AG08395 (cell line): Measurements from ENCODE around the gene NDOR1.
A peak's percentile ranks its signal among the peaks of the same experiment; 100 is the strongest.

Experiments
- DNase-seq: peaks from one replicate; pipeline ENCODE4 v3.0.0; 2012; ENCODE audit warnings: mixed read lengths, low spot score

NDOR1 gene

GRCh38 chr9:137183980-137184595 is 21.4 kb upstream of the NDOR1 start:
- DNase-seq, result no peak

- DNase-seq, result no peak
Measured at GRCh38 chr9:137184881-137185660, 20.4 kb upstream of the NDOR1 start.

- no peak for DNase-seq
Measured at GRCh38 chr9:137185921-137186320, 19.6 kb upstream of the NDOR1 start.

DNA sequence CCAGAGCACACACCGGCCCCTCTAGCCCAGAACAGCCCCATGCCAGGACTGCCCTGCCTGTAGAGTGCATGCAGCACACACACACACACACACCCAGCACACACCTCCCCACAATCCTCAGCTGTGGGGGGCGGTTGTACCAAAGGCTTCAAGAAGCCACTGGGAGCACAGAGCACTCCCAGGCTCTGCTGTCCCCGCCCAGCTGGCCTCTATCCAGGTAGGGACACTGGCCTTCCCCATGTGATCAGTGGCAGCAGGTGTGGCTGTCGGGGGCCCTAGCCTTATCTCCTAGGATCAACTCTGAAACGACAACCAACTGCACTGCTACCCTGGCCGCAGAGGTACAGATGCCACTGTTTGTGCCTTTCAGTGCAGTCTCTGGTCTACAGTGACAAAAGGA is 19.1 kb upstream of the NDOR1 start:
- no peak for DNase-seq

DNA sequence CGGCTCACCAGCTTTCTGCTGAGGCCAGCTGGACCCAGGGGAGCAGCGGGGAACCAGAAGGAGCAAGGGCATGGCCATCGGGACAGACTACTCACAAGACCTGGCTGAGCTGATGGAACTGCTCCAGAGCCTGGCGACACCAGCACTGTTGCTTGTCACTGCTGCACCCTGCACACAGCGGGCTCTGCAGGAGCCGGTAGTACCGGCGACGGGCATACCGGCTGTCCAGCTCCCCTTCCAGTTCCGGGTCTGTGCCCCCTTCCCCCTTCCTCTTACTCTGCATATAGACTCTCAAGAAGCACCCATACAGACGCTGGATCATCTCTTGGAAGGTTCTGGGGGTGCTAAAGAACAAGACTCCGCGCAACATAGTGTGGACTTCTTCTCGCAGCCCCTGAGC is 18.1 kb upstream of the NDOR1 start:
- no peak for DNase-seq

DNA sequence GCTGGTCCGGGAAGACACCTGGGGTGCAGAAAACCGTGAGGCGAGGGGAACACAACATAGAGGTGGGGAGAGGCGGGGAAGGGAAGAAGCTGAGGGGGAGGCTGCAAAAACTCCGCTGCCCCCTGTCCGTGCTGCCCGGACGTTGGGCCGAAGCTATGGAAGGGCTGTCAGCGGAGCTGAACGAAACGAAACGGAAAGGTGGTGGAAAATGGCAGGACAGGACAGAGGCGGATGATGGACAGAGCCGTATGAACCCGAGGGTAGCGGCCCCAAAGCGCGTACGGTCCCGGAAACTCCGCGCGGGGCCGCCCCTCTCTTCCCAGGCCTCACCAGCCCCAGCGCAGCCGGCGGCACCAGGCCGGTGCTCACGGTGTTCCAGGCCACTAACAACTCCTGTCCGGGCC is 17.4 kb upstream of the NDOR1 start:
- no peak for DNase-seq

GRCh38 chr9:137188490-137189296 is 16.8 kb upstream of the NDOR1 start, which contains the start of the genes ANAPC2 and SSNA1:
Gene ANAPC2, minus strand, starts transcription at chr9:137188560. Its CDS starts 28 bp downstream, at chr9:137188532.
Gene SSNA1, plus strand, starts transcription at chr9:137188676. Its CDS starts 51 bp downstream, at chr9:137188727.
- peak; percentile 97 for DNase-seq

GRCh38 chr9:137189297-137190295 is 15.9 kb upstream of the NDOR1 start:
- no peak for DNase-seq

DNA sequence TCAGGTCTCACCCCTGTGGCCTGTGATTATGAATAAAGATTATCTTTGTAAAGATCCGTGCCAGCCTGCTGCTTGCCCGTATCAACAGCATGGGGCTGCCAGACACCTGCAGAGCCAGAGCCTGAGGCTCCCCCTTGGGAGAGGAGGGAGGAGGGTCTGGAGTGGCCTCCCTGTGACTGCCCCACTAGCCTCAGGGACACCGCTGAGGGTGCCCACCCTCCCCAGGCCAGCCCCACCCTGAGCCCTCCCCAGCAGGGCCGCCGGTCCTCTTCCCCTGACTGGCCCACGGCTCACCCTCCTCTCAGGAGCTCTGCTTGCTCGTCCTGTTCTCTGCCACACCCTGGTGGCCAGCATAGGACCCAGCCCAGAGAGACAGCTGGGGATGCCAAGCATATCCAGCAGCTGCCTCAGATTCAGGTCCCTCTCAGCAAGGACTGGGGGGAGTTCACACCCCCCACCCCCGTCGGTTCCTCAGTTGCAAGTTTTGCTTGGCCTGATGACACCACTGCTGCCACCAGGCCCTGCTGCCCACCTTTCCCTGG is 15.1 kb upstream of the NDOR1 start:
- DNase-seq, result no peak

DNA sequence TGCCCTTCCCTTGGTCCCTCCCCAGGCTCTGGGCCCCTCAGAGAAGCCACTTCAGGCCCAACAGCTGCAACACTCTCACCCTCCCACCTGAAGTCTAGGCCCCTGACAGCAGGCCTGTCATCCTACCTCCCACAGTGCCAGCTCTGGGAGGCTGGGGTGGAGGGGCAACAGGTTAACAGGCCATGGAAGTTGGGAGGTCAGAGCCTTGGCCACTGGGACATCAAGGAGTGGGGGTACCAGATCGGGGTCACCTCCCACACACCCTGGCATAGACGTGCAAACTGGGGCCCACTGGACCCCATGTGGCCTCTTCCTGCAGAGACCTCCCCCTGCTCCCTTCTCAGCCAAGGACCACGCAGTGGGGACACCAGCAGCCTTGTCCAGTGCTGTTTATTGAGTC is 14.3 kb upstream of the NDOR1 start:
- DNase-seq, result no peak

DNA sequence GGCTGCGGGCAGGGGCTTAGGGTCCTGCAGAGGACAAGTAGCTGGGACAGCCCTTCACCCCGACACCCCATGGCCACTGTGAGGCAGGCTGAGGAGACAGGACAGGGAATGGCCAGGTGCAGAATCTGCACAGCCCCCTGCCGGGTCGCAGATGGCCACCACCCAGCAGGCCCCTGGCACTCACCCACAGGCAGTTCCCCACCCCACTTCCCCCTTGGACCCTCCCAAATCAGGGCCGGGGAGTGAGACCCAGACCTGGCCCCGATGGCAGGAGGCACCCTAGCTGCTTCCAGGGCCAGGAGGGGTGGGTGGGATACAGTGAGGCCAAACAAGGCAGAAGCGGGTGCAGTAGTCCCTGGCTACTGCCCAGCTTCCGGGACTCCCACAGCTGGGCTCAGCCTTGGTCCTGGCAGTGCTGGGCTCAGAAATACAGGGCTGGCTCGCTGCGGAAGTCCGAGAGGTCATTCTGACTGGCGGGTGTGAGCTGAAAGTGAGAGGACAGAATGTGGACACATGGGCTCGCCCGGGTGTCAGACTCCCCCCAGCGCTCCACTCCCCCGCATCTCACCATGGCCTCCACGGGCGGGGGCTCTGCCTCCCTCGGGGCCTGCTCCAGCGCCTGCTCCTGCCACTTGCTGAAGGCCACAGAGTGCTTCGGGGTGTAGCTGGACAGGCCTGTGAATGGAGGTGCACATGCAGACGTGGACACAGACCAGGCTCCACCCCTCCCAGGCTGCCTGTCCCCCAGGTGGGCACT is 13.6 kb upstream of the NDOR1 start:
- no peak for DNase-seq

- DNase-seq, result no peak
Measured at GRCh38 chr9:137192448-137192780, 13.1 kb upstream of the NDOR1 start.

GRCh38 chr9:137192859-137193258 is 12.6 kb upstream of the NDOR1 start:
- DNase-seq, result no peak

- no peak for DNase-seq
Measured at GRCh38 chr9:137193771-137194170, 11.7 kb upstream of the NDOR1 start.

GRCh38 chr9:137194388-137194787 is 11.1 kb upstream of the NDOR1 start:
- DNase-seq, result no peak

DNA sequence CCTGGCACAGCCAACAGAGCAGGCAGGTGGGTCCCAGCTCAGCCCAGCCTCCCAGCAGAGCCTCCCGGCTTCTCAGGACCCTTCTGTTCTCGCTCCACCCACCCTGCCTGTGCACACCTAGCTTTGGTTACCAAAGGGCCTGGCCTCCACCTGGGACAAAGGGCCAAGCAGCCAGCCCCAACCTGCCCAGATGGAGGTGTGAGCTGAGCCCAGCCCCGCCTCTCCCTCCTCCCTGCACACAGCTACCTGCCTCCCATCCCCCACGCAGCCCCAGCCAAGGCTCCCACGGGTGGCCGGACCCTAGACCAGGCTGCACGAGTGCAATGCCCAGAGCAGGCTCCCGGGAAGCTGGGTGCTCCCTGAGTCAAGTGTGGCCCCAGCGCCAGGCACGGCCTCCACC is 10.6 kb upstream of the NDOR1 start:
- no peak for DNase-seq

DNA sequence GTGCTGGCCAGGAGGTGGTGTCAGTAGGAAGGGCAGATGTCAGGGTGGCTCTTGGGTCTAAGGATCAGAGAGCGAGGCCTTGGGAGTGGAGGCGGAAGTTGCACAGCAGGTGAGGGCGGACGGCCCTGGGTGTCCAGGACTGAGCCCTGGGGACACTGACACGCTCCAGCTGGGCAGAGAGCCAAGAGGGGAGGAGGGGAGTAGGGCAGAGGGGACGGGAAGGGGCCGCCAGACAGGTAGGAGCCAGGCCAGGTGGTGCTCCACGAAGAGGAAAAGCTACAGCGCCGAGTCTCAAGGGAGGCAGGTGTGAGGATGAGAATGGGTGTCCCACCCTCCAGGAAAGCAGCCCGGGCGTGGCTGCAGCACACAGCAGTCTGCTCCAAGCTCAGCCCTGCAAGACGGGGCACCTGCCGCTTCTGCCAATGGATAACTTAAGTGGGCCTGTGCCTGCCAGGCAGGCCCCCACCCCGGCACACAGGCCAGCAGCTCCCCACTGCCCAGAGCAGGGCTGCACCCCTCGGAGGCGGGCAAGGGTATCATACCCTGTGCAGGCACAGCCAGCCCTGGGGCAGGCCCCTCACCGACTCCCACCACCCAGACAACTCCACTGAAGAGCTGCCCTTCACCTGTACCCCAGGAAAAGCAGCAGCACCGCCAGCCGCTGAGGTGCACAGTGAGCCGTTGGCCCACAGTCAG is 9.8 kb upstream of the NDOR1 start:
- DNase-seq, result no peak

GRCh38 chr9:137198051-137198901 is 7.2 kb upstream of the NDOR1 start:
- DNase-seq, result no peak

DNA sequence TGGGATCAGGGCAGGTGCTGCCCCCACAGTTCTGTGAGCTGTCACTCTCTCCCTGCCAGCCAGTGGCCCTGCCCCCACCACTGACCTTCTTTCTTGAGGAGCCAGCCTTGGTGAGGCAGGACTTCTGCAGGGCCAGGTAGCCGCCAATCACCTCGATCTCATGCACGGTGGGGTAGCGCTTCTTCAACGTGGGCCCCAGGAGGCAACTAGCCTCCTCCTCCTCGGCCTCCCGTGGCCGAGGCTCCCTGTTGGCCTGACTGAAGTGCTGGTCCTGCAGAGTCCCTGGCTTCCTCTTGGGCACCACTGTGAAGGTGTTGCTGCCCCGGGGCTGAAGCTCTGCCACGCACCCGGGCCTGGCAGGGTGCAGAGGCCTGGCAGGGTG is 6.6 kb upstream of the NDOR1 start:
- DNase-seq, result no peak
